ENCODE results near the gene CRHBP.

Gene CRHBP

DNA sequence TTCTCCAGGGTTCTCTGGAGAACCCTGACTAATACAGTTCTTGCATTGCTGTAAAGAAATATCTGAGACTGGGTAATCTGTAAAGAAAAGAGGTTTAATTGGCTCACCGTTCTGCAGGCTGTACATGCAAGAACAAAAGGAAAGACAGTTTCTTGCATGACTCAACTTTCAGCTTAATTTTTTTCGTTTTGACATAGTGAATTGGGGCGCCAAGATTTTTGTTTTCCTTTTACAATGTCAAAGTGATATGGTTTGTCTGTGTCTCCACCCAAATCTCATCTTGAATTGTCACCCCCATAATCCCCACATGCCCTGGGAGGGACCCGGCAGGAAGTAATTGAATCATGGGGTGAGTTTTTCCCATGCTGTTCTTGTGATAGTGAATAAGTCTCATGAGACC lies 11.8 kb upstream of the CRHBP start:
- TF ChIP-seq, protein P1, sequence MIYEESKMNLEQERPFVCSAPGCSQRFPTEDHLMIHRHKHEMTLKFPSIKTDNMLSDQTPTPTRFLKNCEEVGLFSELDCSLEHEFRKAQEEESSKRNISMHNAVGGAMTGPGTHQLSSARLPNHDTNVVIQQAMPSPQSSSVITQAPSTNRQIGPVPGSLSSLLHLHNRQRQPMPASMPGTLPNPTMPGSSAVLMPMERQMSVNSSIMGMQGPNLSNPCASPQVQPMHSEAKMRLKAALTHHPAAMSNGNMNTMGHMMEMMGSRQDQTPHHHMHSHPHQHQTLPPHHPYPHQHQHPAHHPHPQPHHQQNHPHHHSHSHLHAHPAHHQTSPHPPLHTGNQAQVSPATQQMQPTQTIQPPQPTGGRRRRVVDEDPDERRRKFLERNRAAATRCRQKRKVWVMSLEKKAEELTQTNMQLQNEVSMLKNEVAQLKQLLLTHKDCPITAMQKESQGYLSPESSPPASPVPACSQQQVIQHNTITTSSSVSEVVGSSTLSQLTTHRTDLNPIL (CRISPR knock-in tag; IDR thresholded peaks at IDR 0.05; ENCODE audit: low read depth), result no peak
- TF ChIP-seq, protein P2, sequence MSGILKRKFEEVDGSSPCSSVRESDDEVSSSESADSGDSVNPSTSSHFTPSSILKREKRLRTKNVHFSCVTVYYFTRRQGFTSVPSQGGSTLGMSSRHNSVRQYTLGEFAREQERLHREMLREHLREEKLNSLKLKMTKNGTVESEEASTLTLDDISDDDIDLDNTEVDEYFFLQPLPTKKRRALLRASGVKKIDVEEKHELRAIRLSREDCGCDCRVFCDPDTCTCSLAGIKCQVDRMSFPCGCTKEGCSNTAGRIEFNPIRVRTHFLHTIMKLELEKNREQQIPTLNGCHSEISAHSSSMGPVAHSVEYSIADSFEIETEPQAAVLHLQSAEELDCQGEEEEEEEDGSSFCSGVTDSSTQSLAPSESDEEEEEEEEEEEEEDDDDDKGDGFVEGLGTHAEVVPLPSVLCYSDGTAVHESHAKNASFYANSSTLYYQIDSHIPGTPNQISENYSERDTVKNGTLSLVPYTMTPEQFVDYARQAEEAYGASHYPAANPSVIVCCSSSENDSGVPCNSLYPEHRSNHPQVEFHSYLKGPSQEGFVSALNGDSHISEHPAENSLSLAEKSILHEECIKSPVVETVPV (CRISPR knock-in tag; IDR thresholded peaks at IDR 0.05), result no peak
- no peak for TF ChIP-seq GLIS3 (CRISPR knock-in tag; IDR thresholded peaks at IDR 0.05)
- TF ChIP-seq ZFP3 (CRISPR knock-in tag; IDR thresholded peaks at IDR 0.05), result no peak
- TF ChIP-seq ISL1 (CRISPR knock-in tag; IDR thresholded peaks at IDR 0.05), result no peak
- no peak for TF ChIP-seq TCF4 (CRISPR knock-in tag; IDR thresholded peaks at IDR 0.05; ENCODE audit: borderline replicate concordance)
- TF ChIP-seq, protein P3, sequence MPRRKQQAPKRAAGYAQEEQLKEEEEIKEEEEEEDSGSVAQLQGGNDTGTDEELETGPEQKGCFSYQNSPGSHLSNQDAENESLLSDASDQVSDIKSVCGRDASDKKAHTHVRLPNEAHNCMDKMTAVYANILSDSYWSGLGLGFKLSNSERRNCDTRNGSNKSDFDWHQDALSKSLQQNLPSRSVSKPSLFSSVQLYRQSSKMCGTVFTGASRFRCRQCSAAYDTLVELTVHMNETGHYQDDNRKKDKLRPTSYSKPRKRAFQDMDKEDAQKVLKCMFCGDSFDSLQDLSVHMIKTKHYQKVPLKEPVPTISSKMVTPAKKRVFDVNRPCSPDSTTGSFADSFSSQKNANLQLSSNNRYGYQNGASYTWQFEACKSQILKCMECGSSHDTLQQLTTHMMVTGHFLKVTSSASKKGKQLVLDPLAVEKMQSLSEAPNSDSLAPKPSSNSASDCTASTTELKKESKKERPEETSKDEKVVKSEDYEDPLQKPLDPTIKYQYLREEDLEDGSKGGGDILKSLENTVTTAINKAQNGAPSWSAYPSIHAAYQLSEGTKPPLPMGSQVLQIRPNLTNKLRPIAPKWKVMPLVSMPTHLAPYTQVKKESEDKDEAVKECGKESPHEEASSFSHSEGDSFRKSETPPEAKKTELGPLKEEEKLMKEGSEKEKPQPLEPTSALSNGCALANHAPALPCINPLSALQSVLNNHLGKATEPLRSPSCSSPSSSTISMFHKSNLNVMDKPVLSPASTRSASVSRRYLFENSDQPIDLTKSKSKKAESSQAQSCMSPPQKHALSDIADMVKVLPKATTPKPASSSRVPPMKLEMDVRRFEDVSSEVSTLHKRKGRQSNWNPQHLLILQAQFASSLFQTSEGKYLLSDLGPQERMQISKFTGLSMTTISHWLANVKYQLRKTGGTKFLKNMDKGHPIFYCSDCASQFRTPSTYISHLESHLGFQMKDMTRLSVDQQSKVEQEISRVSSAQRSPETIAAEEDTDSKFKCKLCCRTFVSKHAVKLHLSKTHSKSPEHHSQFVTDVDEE (CRISPR knock-in tag; IDR thresholded peaks at IDR 0.05), result no peak
- no peak for TF ChIP-seq SNAI2 (CRISPR knock-in tag; IDR thresholded peaks at IDR 0.05)
- TF ChIP-seq ARNTL (CRISPR knock-in tag; IDR thresholded peaks at IDR 0.05; ENCODE audit: borderline replicate concordance, low read depth), result no peak
- TF ChIP-seq RARB (CRISPR knock-in tag; IDR thresholded peaks at IDR 0.05), result no peak
- no peak for TF ChIP-seq TOX (CRISPR knock-in tag; IDR thresholded peaks at IDR 0.05; ENCODE audit: borderline replicate concordance)
- TF ChIP-seq, protein P4, sequence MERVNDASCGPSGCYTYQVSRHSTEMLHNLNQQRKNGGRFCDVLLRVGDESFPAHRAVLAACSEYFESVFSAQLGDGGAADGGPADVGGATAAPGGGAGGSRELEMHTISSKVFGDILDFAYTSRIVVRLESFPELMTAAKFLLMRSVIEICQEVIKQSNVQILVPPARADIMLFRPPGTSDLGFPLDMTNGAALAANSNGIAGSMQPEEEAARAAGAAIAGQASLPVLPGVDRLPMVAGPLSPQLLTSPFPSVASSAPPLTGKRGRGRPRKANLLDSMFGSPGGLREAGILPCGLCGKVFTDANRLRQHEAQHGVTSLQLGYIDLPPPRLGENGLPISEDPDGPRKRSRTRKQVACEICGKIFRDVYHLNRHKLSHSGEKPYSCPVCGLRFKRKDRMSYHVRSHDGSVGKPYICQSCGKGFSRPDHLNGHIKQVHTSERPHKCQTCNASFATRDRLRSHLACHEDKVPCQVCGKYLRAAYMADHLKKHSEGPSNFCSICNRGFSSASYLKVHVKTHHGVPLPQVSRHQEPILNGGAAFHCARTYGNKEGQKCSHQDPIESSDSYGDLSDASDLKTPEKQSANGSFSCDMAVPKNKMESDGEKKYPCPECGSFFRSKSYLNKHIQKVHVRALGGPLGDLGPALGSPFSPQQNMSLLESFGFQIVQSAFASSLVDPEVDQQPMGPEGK (CRISPR knock-in tag; IDR thresholded peaks at IDR 0.05; ENCODE audit: borderline replicate concordance), result no peak
- no peak for TF ChIP-seq ZNF565 (CRISPR knock-in tag; conservative IDR thresholded peaks at IDR 0.05; ENCODE audit: low read depth)
- no peak for TF ChIP-seq OSR1 (CRISPR knock-in tag; IDR thresholded peaks at IDR 0.05)
- TF ChIP-seq ZNF8 (CRISPR knock-in tag; IDR thresholded peaks at IDR 0.05), result no peak
- TF ChIP-seq BACH2 (CRISPR knock-in tag; IDR thresholded peaks at IDR 0.05; ENCODE audit: borderline replicate concordance), result no peak
- TF ChIP-seq ZC3H10 (CRISPR knock-in tag; IDR thresholded peaks at IDR 0.05), result no peak
- TF ChIP-seq CSDC2 (CRISPR knock-in tag; IDR thresholded peaks at IDR 0.05), result no peak
- TF ChIP-seq ESRRG (CRISPR knock-in tag; IDR thresholded peaks at IDR 0.05), result no peak
- TF ChIP-seq PPARA (CRISPR knock-in tag; IDR thresholded peaks at IDR 0.05; ENCODE audit: borderline replicate concordance), result no peak
- no peak for ATAC-seq

DNA sequence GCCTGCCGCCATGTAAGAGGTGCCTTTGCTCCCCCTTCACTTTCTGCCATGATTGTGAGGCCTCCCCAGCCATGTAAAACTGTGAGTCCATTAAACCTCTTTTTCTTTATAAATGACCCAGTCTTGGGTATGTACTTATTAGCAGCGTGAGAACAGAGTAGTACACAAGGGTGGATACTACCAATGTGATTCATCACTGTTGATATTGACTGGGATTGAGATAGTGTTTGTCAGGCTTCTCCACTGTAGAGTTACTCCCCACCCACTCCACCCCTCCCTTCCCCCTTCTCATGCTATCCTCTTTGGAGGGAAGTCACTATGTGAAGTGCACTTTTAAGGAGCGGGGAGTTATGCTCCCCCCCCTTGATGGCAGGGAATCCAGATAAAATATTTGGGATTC lies 11.4 kb upstream of the CRHBP start:
- no peak for ATAC-seq

DNA sequence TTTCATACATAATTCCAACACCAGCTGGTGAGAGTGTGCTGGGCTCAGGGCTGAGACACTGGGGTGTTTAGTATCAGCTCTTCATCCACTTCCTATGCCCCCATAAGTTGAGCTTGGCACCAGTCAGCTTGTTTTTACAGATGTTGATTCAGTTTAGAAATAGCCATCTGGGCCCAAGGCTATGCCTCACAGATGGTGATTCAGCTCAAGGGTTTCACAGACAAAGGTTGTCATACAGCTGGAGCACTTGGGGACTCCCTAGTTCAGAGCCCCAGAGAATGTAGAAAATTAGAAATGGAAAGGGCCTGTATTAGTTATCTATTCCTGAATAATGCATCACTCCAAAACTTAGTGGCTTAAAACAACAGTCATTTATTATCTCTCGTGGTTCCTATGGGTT lies 10.3 kb upstream of the CRHBP start:
- TF ChIP-seq TCF4 (CRISPR knock-in tag; IDR thresholded peaks at IDR 0.05; ENCODE audit: borderline replicate concordance) (no peak), ZFP30 (CRISPR knock-in tag; IDR thresholded peaks at IDR 0.05) (no peak), ESRRG (CRISPR knock-in tag; IDR thresholded peaks at IDR 0.05) (no peak), BACH2 (CRISPR knock-in tag; IDR thresholded peaks at IDR 0.05; ENCODE audit: borderline replicate concordance) (no peak), TOX (CRISPR knock-in tag; IDR thresholded peaks at IDR 0.05; ENCODE audit: borderline replicate concordance) (no peak), ZNF70 (CRISPR knock-in tag; IDR thresholded peaks at IDR 0.05) (no peak), ARNTL (CRISPR knock-in tag; IDR thresholded peaks at IDR 0.05; ENCODE audit: borderline replicate concordance, low read depth) (no peak)
- TF ChIP-seq, protein P2 (CRISPR knock-in tag; IDR thresholded peaks at IDR 0.05), result no peak
- TF ChIP-seq, protein P1 (CRISPR knock-in tag; IDR thresholded peaks at IDR 0.05; ENCODE audit: low read depth), result no peak
- TF ChIP-seq, protein P3 (CRISPR knock-in tag; IDR thresholded peaks at IDR 0.05), result no peak
- TF ChIP-seq, protein P5, sequence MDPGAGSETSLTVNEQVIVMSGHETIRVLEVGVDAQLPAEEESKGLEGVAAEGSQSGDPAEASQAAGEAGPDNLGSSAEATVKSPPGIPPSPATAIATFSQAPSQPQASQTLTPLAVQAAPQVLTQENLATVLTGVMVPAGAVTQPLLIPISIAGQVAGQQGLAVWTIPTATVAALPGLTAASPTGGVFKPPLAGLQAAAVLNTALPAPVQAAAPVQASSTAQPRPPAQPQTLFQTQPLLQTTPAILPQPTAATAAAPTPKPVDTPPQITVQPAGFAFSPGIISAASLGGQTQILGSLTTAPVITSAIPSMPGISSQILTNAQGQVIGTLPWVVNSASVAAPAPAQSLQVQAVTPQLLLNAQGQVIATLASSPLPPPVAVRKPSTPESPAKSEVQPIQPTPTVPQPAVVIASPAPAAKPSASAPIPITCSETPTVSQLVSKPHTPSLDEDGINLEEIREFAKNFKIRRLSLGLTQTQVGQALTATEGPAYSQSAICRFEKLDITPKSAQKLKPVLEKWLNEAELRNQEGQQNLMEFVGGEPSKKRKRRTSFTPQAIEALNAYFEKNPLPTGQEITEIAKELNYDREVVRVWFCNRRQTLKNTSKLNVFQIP (CRISPR knock-in tag; IDR thresholded peaks at IDR 0.05; ENCODE audit: borderline replicate concordance, low read depth), result no peak
- no peak for ATAC-seq

More for the DNA sequence above, 11.4 kb upstream of the CRHBP start:
- TF ChIP-seq ISL1 (CRISPR knock-in tag; IDR thresholded peaks at IDR 0.05), result no peak

Measured in SK-N-SH treated with all-trans-retinoic acid at 6 μM for 48 hours (cell line).